Suprapubic skin (tissue), 3 donors: ENCODE data around the gene LYG1.

ENCODE experiments used
- POLR2A ChIP-seq, 2 donors: fragments of 450-650 bp; IDR thresholded peaks; one replicate each; pipeline ENCODE4 v1.6.1; 2017; ENCODE audit warnings: antibody characterized with exemption in 2 of 2, mild to moderate bottlenecking in 2 of 2, moderate library complexity in 2 of 2
- TF ChIP-seq, protein P1 (sequence below), 2 donors: fragments of 200-600 bp in 1 of 2; fragments of 450-650 bp in 1 of 2; sonication (generic) in 1 of 2; IDR thresholded peaks; one replicate each; pipeline ENCODE4 v1.5.1; 2016 to 2019; ENCODE audit warnings: antibody characterized with exemption in 2 of 2, mild to moderate bottlenecking in 1 of 2, moderate library complexity in 1 of 2

DNA sequence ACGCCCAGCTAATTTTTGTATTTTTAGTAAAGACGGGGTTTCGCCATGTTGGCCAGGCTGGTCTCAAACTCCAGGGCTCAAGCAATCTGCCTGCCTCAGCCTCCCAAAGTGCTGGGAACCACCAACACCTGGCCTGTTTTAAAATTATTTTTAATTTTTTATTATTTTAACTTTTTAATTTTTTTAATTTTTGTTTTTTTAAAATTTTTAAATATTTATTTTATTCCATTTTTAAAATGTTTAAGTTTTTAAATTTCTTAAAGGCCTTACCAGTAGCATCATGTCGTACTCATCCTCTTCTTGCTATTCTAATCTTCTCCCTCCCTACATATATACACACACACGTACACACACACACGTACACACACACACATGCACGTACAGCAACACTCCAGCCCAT, 1.4 kb downstream of the LYG1 start:
- TF ChIP-seq, protein P1, sequence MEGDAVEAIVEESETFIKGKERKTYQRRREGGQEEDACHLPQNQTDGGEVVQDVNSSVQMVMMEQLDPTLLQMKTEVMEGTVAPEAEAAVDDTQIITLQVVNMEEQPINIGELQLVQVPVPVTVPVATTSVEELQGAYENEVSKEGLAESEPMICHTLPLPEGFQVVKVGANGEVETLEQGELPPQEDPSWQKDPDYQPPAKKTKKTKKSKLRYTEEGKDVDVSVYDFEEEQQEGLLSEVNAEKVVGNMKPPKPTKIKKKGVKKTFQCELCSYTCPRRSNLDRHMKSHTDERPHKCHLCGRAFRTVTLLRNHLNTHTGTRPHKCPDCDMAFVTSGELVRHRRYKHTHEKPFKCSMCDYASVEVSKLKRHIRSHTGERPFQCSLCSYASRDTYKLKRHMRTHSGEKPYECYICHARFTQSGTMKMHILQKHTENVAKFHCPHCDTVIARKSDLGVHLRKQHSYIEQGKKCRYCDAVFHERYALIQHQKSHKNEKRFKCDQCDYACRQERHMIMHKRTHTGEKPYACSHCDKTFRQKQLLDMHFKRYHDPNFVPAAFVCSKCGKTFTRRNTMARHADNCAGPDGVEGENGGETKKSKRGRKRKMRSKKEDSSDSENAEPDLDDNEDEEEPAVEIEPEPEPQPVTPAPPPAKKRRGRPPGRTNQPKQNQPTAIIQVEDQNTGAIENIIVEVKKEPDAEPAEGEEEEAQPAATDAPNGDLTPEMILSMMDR (IDR thresholded peaks at IDR 0.05), result no peak
- no peak for TF ChIP-seq POLR2A (IDR thresholded peaks at IDR 0.05)
